Measurements from ENCODE around the gene BATF2. TPM values are rescaled to one million over a fixed set of nuclear protein-coding genes. Genes with fewer than 3 reads are reported as not detected.

BATF2 gene
- total and polyA plus RNA-seq, 2 experiments from 2014 or later: 0.79 to 4.0 TPM

DNA sequence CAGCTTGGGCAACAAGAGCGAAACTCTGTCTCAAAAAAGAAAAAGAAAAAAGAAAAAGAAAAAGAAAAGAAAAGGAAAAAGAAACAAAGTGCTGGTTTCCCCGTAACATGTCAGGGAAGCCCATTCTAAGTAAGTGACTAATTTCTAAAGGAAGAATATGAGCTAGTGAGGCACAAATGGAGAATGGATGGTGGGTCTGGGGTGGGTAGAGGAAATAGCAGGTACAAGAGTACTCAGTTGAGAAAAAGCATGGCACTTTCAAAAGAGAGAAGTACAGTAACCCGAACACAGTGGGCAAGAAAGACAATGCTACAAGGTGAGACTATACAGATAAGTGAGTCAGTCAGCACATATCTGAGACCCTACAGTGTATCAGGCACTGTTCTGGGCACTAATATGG, 29.4 kb downstream of the BATF2 start:
- H3K9me2 ChIP-seq (ENCODE audit: insufficient read depth): no peaks in the 10 kb centered on the region
- no peak for DNase-seq
- H3K9ac ChIP-seq: no peak overlapping the region
- H4K20me1 ChIP-seq (ENCODE audit: insufficient read depth): no peaks in the 10 kb centered on the region
- 86 to 100% methylated on average over 3 of the region's 3 CpGs for WGBS, 2 experiments (ENCODE audit: low coverage in 1 of 2, low lambda C conversion rate in 2 of 2, missing lambda C conversion rate in 2 of 2)
- H3K27ac ChIP-seq: no peak overlapping the region
- no peaks in the 10 kb centered on the region for H3K79me2 ChIP-seq (ENCODE audit: insufficient read depth)
- H3F3A ChIP-seq (ENCODE audit: insufficient read depth): no peaks in the 10 kb centered on the region
- H2AFZ ChIP-seq: no peak overlapping the region
- H3K36me3 ChIP-seq (ENCODE audit: low read depth): no peaks in the 10 kb centered on the region
- H3K9me3 ChIP-seq (ENCODE audit: low read depth): no peaks in the 10 kb centered on the region
- in situ Hi-C loops (cut with MboI): no loop called here
- H3K27me3 ChIP-seq (replicated peaks; ENCODE audit: insufficient read depth): 0 out of 2 replicates have a peak, but pooled peaks cover 7% of the 10 kb centered on the region
- H3K4me2 ChIP-seq (ENCODE audit: unreplicated experiment): no peak overlapping the region
- no peaks in the 10 kb centered on the region; the same call in 1 of the 2 replicates for H3K4me1 ChIP-seq (ENCODE audit: insufficient read depth)
- H3K4me3 ChIP-seq: no peak overlapping the region
- TF ChIP-seq EZH2 (IDR thresholded peaks at IDR 0.05; ENCODE audit: insufficient read depth, poor library complexity, severe bottlenecking) (no peak), EZH2phosphoT487 (IDR thresholded peaks at IDR 0.05; ENCODE audit: insufficient read depth, low read depth) (no peak)

DNA sequence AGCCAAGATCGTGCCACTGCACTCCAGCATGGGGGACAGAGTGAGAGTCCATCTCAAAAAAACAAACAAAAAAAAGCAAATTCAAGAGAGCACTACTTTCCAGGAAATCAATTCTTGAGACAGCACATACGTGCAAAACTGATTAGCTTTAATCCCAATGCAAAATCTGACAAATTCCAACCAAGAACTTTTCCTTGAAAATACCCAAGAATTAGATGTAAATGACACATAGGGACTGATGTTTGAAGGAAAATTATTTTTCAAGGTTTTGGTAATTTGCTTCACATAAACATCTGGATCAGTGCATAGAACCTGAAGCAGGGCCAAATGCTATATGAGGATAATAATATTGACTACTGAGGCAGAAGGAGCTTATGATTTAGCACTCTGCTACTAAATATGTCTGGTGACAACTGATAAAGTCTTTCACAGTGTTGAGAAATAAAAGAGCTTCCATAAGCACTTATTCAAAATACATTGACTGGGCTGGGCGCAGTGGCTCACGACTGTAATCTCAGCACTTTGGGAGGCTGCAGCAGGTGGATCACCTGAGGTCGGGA, 33.6 kb downstream of the BATF2 start:
- no peaks in the 10 kb centered on the region for H3F3A ChIP-seq (ENCODE audit: insufficient read depth)
- H3K79me2 ChIP-seq (ENCODE audit: insufficient read depth): no peaks in the 10 kb centered on the region
- no peaks in the 10 kb centered on the region; the same call in 1 of the 2 replicates for H3K4me1 ChIP-seq (ENCODE audit: insufficient read depth)
- 0 out of 2 replicates have a peak, but pooled peaks cover 7% of the 10 kb centered on the region for H3K27me3 ChIP-seq (replicated peaks; ENCODE audit: insufficient read depth)
- no peak overlapping the region for H2AFZ ChIP-seq
- in situ Hi-C loops (cut with MboI): no loop called here
- H3K4me2 ChIP-seq (ENCODE audit: unreplicated experiment): no peak overlapping the region
- 64 to 65% methylated on average over 5 of the region's 5 CpGs for WGBS, 2 experiments (ENCODE audit: low coverage in 1 of 2, low lambda C conversion rate in 2 of 2, missing lambda C conversion rate in 2 of 2)
- H3K36me3 ChIP-seq (ENCODE audit: low read depth): no peaks in the 10 kb centered on the region
- no peaks in the 10 kb centered on the region for H3K9me3 ChIP-seq (ENCODE audit: low read depth)
- TF ChIP-seq EZH2 (IDR thresholded peaks at IDR 0.05; ENCODE audit: insufficient read depth, poor library complexity, severe bottlenecking): no peak
- no peak for TF ChIP-seq EZH2phosphoT487 (IDR thresholded peaks at IDR 0.05; ENCODE audit: insufficient read depth, low read depth)
- no peak overlapping the region for H3K4me3 ChIP-seq
- no peaks in the 10 kb centered on the region for H3K9me2 ChIP-seq (ENCODE audit: insufficient read depth)
- no peak overlapping the region for H3K27ac ChIP-seq
- no peak for DNase-seq
- no peaks in the 10 kb centered on the region for H4K20me1 ChIP-seq (ENCODE audit: insufficient read depth)
- no peak overlapping the region for H3K9ac ChIP-seq

DNA sequence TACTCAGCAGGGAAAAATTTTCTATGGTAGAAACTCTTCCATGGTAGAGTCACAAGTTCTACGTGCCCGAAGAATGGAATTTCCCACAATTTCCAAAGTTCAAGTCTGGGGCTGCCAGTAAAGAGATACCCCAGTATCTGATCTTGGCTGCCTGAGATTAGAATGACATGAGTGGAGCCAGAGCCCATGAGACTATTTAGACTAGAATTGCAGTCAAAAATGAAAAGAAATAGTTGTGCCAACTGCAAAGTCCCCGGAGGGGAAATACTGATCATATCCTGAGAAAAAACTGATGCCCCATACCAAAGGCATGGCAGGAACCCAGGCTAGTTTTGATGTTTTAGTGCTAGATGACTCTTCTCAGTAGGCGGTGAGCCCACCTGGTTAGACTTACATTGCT, 36.1 kb downstream of the BATF2 start:
- Histone ChIP-seq H3K4me1 (ENCODE audit: insufficient read depth) (no peaks in the 10 kb centered on the region; the same call in 1 of the 2 replicates), H3K36me3 (ENCODE audit: low read depth) (no peaks in the 10 kb centered on the region), H3K9me2 (ENCODE audit: insufficient read depth) (no peaks in the 10 kb centered on the region), H3K27me3 (replicated peaks; ENCODE audit: insufficient read depth) (0 out of 2 replicates have a peak, but pooled peaks cover 11% of the 10 kb centered on the region), H3K4me2 (ENCODE audit: unreplicated experiment) (no peak overlapping the region), H3K9me3 (ENCODE audit: low read depth) (no peaks in the 10 kb centered on the region), H3K9ac (no peak overlapping the region), H3K27ac (no peak overlapping the region), H2AFZ (no peak overlapping the region), H4K20me1 (ENCODE audit: insufficient read depth) (no peaks in the 10 kb centered on the region), H3F3A (ENCODE audit: insufficient read depth) (no peaks in the 10 kb centered on the region), H3K4me3 (no peak overlapping the region), H3K79me2 (ENCODE audit: insufficient read depth) (no peaks in the 10 kb centered on the region)
- TF ChIP-seq EZH2phosphoT487 (IDR thresholded peaks at IDR 0.05; ENCODE audit: insufficient read depth, low read depth) (no peak), EZH2 (IDR thresholded peaks at IDR 0.05; ENCODE audit: insufficient read depth, poor library complexity, severe bottlenecking) (no peak)
- in situ Hi-C loops (cut with MboI): no loop called here
- no peak for DNase-seq
- 62% methylated on average over 4 of the region's 4 CpGs for WGBS, 2 experiments (ENCODE audit: low coverage in 1 of 2, low lambda C conversion rate in 2 of 2, missing lambda C conversion rate in 2 of 2)

DNA sequence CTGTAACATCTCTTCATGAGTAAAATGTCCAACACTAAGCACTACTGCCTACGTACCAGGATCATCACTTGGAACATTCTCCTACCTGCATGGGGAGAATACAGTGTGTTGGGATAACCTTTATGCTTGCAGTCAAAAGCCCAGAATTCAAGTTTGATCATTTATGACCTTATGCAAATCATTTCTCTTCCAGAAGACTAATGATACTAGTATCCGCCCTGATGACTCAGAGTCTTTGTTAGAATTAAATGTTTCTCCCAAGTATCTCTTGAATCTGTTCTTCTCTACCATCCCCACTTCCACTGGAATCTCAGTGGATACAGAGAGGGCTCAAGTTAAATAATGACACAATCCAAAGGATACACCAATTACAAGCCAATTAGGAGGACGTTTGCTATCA, 37.3 kb downstream of the BATF2 start:
- H4K20me1 ChIP-seq (ENCODE audit: insufficient read depth): no peaks in the 10 kb centered on the region
- H3K4me2 ChIP-seq (ENCODE audit: unreplicated experiment): no peak overlapping the region
- no peak overlapping the region for H3K9ac ChIP-seq
- H3K9me3 ChIP-seq (ENCODE audit: low read depth): no peaks in the 10 kb centered on the region
- no peaks in the 10 kb centered on the region for H3K9me2 ChIP-seq (ENCODE audit: insufficient read depth)
- no peak for TF ChIP-seq EZH2 (IDR thresholded peaks at IDR 0.05; ENCODE audit: insufficient read depth, poor library complexity, severe bottlenecking)
- TF ChIP-seq EZH2phosphoT487 (IDR thresholded peaks at IDR 0.05; ENCODE audit: insufficient read depth, low read depth): no peak
- H3K4me3 ChIP-seq: no peak overlapping the region
- DNase-seq: peak; percentile 53
- H3K27ac ChIP-seq: no peak overlapping the region
- 0 out of 2 replicates have a peak, but pooled peaks cover 11% of the 10 kb centered on the region for H3K27me3 ChIP-seq (replicated peaks; ENCODE audit: insufficient read depth)
- no peaks in the 10 kb centered on the region for H3K36me3 ChIP-seq (ENCODE audit: low read depth)
- no peaks in the 10 kb centered on the region; the same call in 1 of the 2 replicates for H3K4me1 ChIP-seq (ENCODE audit: insufficient read depth)
- in situ Hi-C loops (cut with MboI): no loop called here
- H3K79me2 ChIP-seq (ENCODE audit: insufficient read depth): no peaks in the 10 kb centered on the region
- WGBS, 2 experiments (ENCODE audit: low coverage in 1 of 2, low lambda C conversion rate in 2 of 2, missing lambda C conversion rate in 2 of 2): 32% methylated on average over 3 of the region's 3 CpGs
- H2AFZ ChIP-seq: no peak overlapping the region
- H3F3A ChIP-seq (ENCODE audit: insufficient read depth): no peaks in the 10 kb centered on the region

All from GM23248 (cell line).